GM12878 (cell line): ENCODE data around the gene ADPRM. TPM values are rescaled to one million over a fixed set of nuclear protein-coding genes. Genes with fewer than 3 reads are reported as not detected.

Experiments
- ATAC-seq: fragments of 200-7000 bp; cut with Tn5 transposase; 3 replicates; pipeline ENCODE4 v1.9.1; 2020; ENCODE audit warnings: mild to moderate bottlenecking, moderate library complexity
- BruUV-seq: library from RNA; stranded (reverse); fragments of 400-500 nt; replicated peaks from 2 replicates; lab custom pipeline; 2021; lab: Mats Ljungman, UMichigan
- CTCF ChIA-PET: fragments of 300-600 bp; sonication (Branson Sonifier 250); formaldehyde crosslinking; extraction: SDS; loops from one replicate; lab custom pipeline; 2021; ENCODE audit warnings: inconsistent platforms; lab: Yijun Ruan, JAX
- POLR2A ChIA-PET: fragments of 350-600 bp; formaldehyde crosslinking; extraction: SDS; loops from one replicate; lab custom pipeline; 2021; ENCODE audit warnings: inconsistent platforms; lab: Charles Lee
- RAD21 ChIA-PET: fragments of 300-600 bp; sonication (Branson Sonifier 250); formaldehyde crosslinking; loops from one replicate; lab custom pipeline; 2023; ENCODE audit warnings: antibody characterized with exemption; ENCODE audit not compliant: unreplicated experiment; lab: Charles Lee
- SMC1A ChIA-PET: fragments of 300-600 bp; sonication (Branson Sonifier 250); formaldehyde crosslinking; loops from one replicate; lab custom pipeline; 2023; ENCODE audit not compliant: unreplicated experiment, uncharacterized antibody; lab: Charles Lee
- DNase-seq: peaks from one replicate; pipeline ENCODE4 v3.0.0-alpha.2; 2011; ENCODE audit warnings: low read depth, low spot score
- FAIRE-seq: peaks from 3 replicates; lab custom pipeline; 2011; peaks lifted over from hg19 to GRCh38; lab: Jason Lieb, UNC
- H2AFZ ChIP-seq: 2 replicates; pipeline ENCODE4 v1.6.0; 2011; ENCODE audit warnings: low read depth, low read length, control low read depth; ENCODE audit not compliant: control insufficient read depth
- H3K27ac ChIP-seq: 2 replicates; pipeline ENCODE4 v1.5.1; 2011; ENCODE audit warnings: control low read depth; ENCODE audit not compliant: control insufficient read depth, insufficient read depth
- H3K27me3 ChIP-seq, 2 experiments: replicated peaks in 1 of 2; 2 replicates each; pipeline versions ENCODE4 v1.6.0 to v1.6.1; 2011; ENCODE audit warnings: low read length in 1 of 2; ENCODE audit not compliant: control insufficient read depth in 2 of 2, insufficient read depth in 2 of 2
- H3K36me3 ChIP-seq, 2 experiments: 2 replicates each; pipeline ENCODE4 v1.5.1; 2011; ENCODE audit warnings: low read length in 1 of 2; ENCODE audit not compliant: control insufficient read depth in 2 of 2, insufficient read depth in 2 of 2
- H3K4me1 ChIP-seq: 2 replicates; pipeline ENCODE4 v1.6.1; 2011; ENCODE audit warnings: mild to moderate bottlenecking, low read length, moderate library complexity, mixed read lengths; ENCODE audit not compliant: control insufficient read depth, insufficient read depth
- H3K4me2 ChIP-seq: 2 replicates; pipeline ENCODE4 v1.6.0; 2011; ENCODE audit warnings: control low read depth; ENCODE audit not compliant: control insufficient read depth, insufficient read depth
- H3K4me3 ChIP-seq: fragments of 200-600 bp; sonication (generic); 2 replicates; pipeline ENCODE4 v1.5.1; 2016
- H3K79me2 ChIP-seq: 2 replicates; pipeline ENCODE4 v1.6.0; 2011; ENCODE audit warnings: low read length; ENCODE audit not compliant: control insufficient read depth, insufficient read depth
- H3K9ac ChIP-seq: 2 replicates; pipeline ENCODE4 v1.8.0; 2011; ENCODE audit warnings: low read length, control low read depth, mixed read lengths; ENCODE audit not compliant: control insufficient read depth, insufficient read depth
- H3K9me3 ChIP-seq: replicated peaks from 3 replicates; pipeline ENCODE4 v1.5.1; 2011; ENCODE audit warnings: mild to moderate bottlenecking, low read length; ENCODE audit not compliant: control insufficient read depth, insufficient read depth
- H4K20me1 ChIP-seq: 2 replicates; pipeline ENCODE4 v1.6.0; 2011; ENCODE audit not compliant: control insufficient read depth, insufficient read depth
- FOXK2 ChIP-seq: fragments of 450-650 bp; IDR thresholded peaks from 2 replicates; pipeline ENCODE4 v1.6.1; 2017; ENCODE audit warnings: mild to moderate bottlenecking, moderate library complexity
- IKZF1 ChIP-seq: fragments of 450-650 bp; conservative IDR thresholded peaks from 2 replicates; pipeline ENCODE4 v1.6.1; 2017; ENCODE audit warnings: antibody characterized with exemption, mild to moderate bottlenecking
- LARP7 ChIP-seq: fragments of 450-650 bp; IDR thresholded peaks from 2 replicates; pipeline ENCODE4 v1.6.1; 2017; ENCODE audit warnings: mild to moderate bottlenecking
- PBX3 ChIP-seq: IDR thresholded peaks from 2 replicates; pipeline ENCODE4 v1.6.1; 2011; ENCODE audit warnings: mild to moderate bottlenecking, low read depth, low read length, moderate library complexity; ENCODE audit not compliant: insufficient replicate concordance
- PRDM15 ChIP-seq: fragments of 450-650 bp; formaldehyde crosslinking; IDR thresholded peaks from 2 replicates; pipeline ENCODE4 v1.4.0; 2020; ENCODE audit warnings: mild to moderate bottlenecking, moderate library complexity
- SMAD1 ChIP-seq: fragments of 450-650 bp; IDR thresholded peaks from 2 replicates; pipeline ENCODE4 v1.6.1; 2018; ENCODE audit warnings: mild to moderate bottlenecking, low read depth; ENCODE audit not compliant: partially characterized antibody
- YBX1 ChIP-seq: fragments of 450-650 bp; IDR thresholded peaks from 2 replicates; pipeline ENCODE4 v1.6.1; 2016; ENCODE audit warnings: antibody characterized with exemption
- ZBTB33 ChIP-seq: fragments of 450-650 bp; IDR thresholded peaks from 2 replicates; pipeline ENCODE4 v1.6.1; 2017; ENCODE audit warnings: mild to moderate bottlenecking
- WGBS: methylation state at CpG from one replicate; pipeline ENCODE4 v1.1.6; 2016; ENCODE audit warnings: low lambda C conversion rate; ENCODE audit not compliant: insufficient replicate concordance, insufficient coverage; ENCODE audit errors: missing lambda C conversion rate; 5-methylcytosine and 5-hydroxymethylcytosine counted together
- in situ Hi-C: fragments of 300-500 bp; cut with MboI; formaldehyde crosslinking; loops from 9 replicates; pipeline ENCODE4 v1.14.3; 2018; ENCODE audit warnings: mixed read lengths
- intact Hi-C: fragments of 100-400 bp; cut with micrococcal nuclease; formaldehyde crosslinking; loops from one replicate; pipeline ENCODE4 v1.14.2; 2022; ENCODE audit not compliant: unreplicated experiment
- polyA plus RNA-seq, 11 experiments: library from polyadenylated mRNA; depleted of rRNA in 4 of 11; unstranded in 6 of 11; stranded (reverse) in 5 of 11; fragments of >200 nt; fragmentation: Nextera tagmentation in 4 of 11; fragmentation: Illumina TruSeq in 1 of 11; extraction: Ambion mirVana in 4 of 11; extraction: Trizol in 1 of 11; gene quantifications; 1 replicate in 1 of 11; 2 replicates in 10 of 11; pipeline versions ENCODE4 v1.2.1 to v1.2.3, GENCODE V29; 2011 to 2016; ENCODE audit warnings: inconsistent platforms in 2 of 11, missing spikeins in 2 of 11, low read depth in 1 of 11
- total RNA-seq, 4 experiments: library from RNA; depleted of rRNA in 3 of 4; stranded (reverse); fragments of >200 nt in 3 of 4; fragmentation: Illumina TruSeq in 1 of 4; extraction: Trizol in 1 of 4; gene quantifications; 2 replicates each; pipeline versions ENCODE4 v1.2.1 to v1.2.3, GENCODE V29; 2013 to 2021

The ADPRM gene
- total and polyA plus RNA-seq, 10 of the 15 experiments (the other 5 are each of a cell fraction or from before 2014, with no cell fraction given): 7.1 to 18.4 (median 8.8) TPM

- no peak overlapping the region for H3K4me2 ChIP-seq
- H3K9me3 ChIP-seq: no peaks in the 10 kb centered on the region
- WGBS: 0% methylated on average over 2 of the region's 2 CpGs
- ATAC-seq (no peak), DNase-seq (no peak), FAIRE-seq (no peak)
- no peaks in the 10 kb centered on the region for H3K36me3 ChIP-seq
- ChIA-PET RAD21 (no interaction called here), CTCF (no interaction called here), SMC1A (no interaction called here), POLR2A (interaction anchor here (0.5 kb wide), 1 partner anchor 64 kb away, joined by 3 read pairs; no protein-coding TSS in a partner anchor)
- no peak overlapping the region for H3K27ac ChIP-seq
- intact Hi-C loops (loop anchor here (10.0 kb wide), 1 partner anchor 100 kb away; no protein-coding TSS in a partner anchor), in situ Hi-C loops (loop anchor here (5.0 kb wide), 1 partner anchor 112 kb away; no protein-coding TSS in a partner anchor)
- no peaks in the 10 kb centered on the region for H3K79me2 ChIP-seq
- no peaks in the 10 kb centered on the region for H4K20me1 ChIP-seq
- H3K4me3 ChIP-seq: no peak overlapping the region
- no peaks in the 10 kb centered on the region for H3K4me1 ChIP-seq
- no peak overlapping the region for H3K9ac ChIP-seq
- no peaks in the 10 kb centered on the region; a peak in 1 of 4 replicates for H3K27me3 ChIP-seq
- no peak overlapping the region for H2AFZ ChIP-seq
- no peak for TF ChIP-seq ZBTB33
- TF ChIP-seq LARP7: no peak
- TF ChIP-seq IKZF1: no peak
- no peak for TF ChIP-seq YBX1
- no peak for TF ChIP-seq SMAD1
- no peak for TF ChIP-seq FOXK2
- no peak for TF ChIP-seq PRDM15 (CRISPR knock-in tag)
- TF ChIP-seq PBX3: no peak
- TF ChIP-seq, all 136 proteins: peak for 0
- no TSS peak for BruUV-seq
Measured at GRCh38 chr17:10735251-10735650, 37.9 kb downstream of the ADPRM start.
